Osteoblast (primary cell): ENCODE data around the gene SLC9A9. TPM values are rescaled to one million over a fixed set of nuclear protein-coding genes. Genes with fewer than 3 reads are reported as not detected.

Experiments used
- DNase-seq: peaks from one replicate; pipeline ENCODE4 v3.0.0; 2011; ENCODE audit warnings: low spot score, mixed read lengths; ENCODE audit not compliant: insufficient read length; ENCODE audit errors: missing footprints
- H2AFZ ChIP-seq: 2 replicates; pipeline ENCODE4 v1.6.0; 2011; ENCODE audit warnings: mild to moderate bottlenecking, low read length
- H3K27ac ChIP-seq: 2 replicates; pipeline ENCODE4 v1.5.1; 2011; ENCODE audit warnings: mild to moderate bottlenecking, low read depth, low read length, moderate library complexity
- H3K27me3 ChIP-seq: 2 replicates; pipeline ENCODE4 v1.6.0; 2012; ENCODE audit warnings: mild to moderate bottlenecking, control low read depth, inconsistent platforms, low read length, moderate library complexity; ENCODE audit not compliant: insufficient read depth
- H3K36me3 ChIP-seq: 2 replicates; pipeline ENCODE4 v1.5.1; 2011; ENCODE audit warnings: mild to moderate bottlenecking, low read length, control low read depth, moderate library complexity; ENCODE audit not compliant: insufficient read depth
- H3K4me1 ChIP-seq: 2 replicates; pipeline ENCODE4 v1.5.1; 2011; ENCODE audit warnings: mild to moderate bottlenecking, low read length, control low read depth, moderate library complexity; ENCODE audit not compliant: insufficient read depth
- H3K4me2 ChIP-seq: 2 replicates; pipeline ENCODE4 v1.6.0; 2011; ENCODE audit warnings: mild to moderate bottlenecking, low read length; ENCODE audit not compliant: insufficient read depth
- H3K4me3 ChIP-seq: fragments of 200-600 bp; sonication (generic); 3 replicates; pipeline ENCODE4 v1.5.1; 2012; ENCODE audit warnings: mild to moderate bottlenecking, low read length, inconsistent platforms; ENCODE audit not compliant: insufficient read depth
- H3K79me2 ChIP-seq: 2 replicates; pipeline ENCODE4 v1.6.0; 2012; ENCODE audit warnings: mild to moderate bottlenecking, low read length, control low read depth, inconsistent platforms; ENCODE audit not compliant: insufficient read depth
- H3K9me3 ChIP-seq: 2 replicates; pipeline ENCODE4 v1.5.1; 2011; ENCODE audit warnings: low read depth, low read length, control low read depth
- H4K20me1 ChIP-seq: 2 replicates; pipeline ENCODE4 v1.6.0; 2012; ENCODE audit warnings: mild to moderate bottlenecking, low read length, control low read depth; ENCODE audit not compliant: insufficient read depth
- CTCF ChIP-seq: IDR thresholded peaks from 2 replicates; pipeline ENCODE4 v1.5.1; 2011; ENCODE audit warnings: mild to moderate bottlenecking, low read depth, low read length, moderate library complexity; ENCODE audit errors: extremely low read depth
- total RNA-seq: library from RNA; depleted of rRNA; stranded (reverse); fragments of >200 nt; gene quantifications from 2 replicates; pipeline ENCODE4 v1.2.3, GENCODE V29; 2012

The SLC9A9 gene
- total RNA-seq, 1 donor, result 6.5 TPM

- no peak overlapping the region for H2AFZ ChIP-seq
- H3K9me3 ChIP-seq, result no peaks in the 10 kb centered on the region
- H3K4me1 ChIP-seq, result no peaks in the 10 kb centered on the region
- no peaks in the 10 kb centered on the region for H3K36me3 ChIP-seq
- no peak for DNase-seq
- H3K79me2 ChIP-seq, result no peaks in the 10 kb centered on the region
- H3K4me2 ChIP-seq, result no peak overlapping the region
- no peaks in the 10 kb centered on the region for H3K27me3 ChIP-seq
- H4K20me1 ChIP-seq, result no peaks in the 10 kb centered on the region
- H3K4me3 ChIP-seq, result no peak overlapping the region
- H3K27ac ChIP-seq, result no peak overlapping the region
- no peak for TF ChIP-seq CTCF
These were observed 194.8 kb downstream of the SLC9A9 start for GRCh38 chr3:143653493-143653892.

- no peak overlapping the region for H2AFZ ChIP-seq
These were observed 196.2 kb downstream of the SLC9A9 start for GRCh38 chr3:143652118-143652517.

GRCh38 chr3:143650827-143651226 is 197.4 kb downstream of the SLC9A9 start:
- no peaks in the 10 kb centered on the region for H4K20me1 ChIP-seq
- no peaks in the 10 kb centered on the region for H3K79me2 ChIP-seq
- no peaks in the 10 kb centered on the region for H3K4me1 ChIP-seq
- no peak overlapping the region for H3K4me2 ChIP-seq
- no peak for TF ChIP-seq CTCF
- H3K27ac ChIP-seq, result no peak overlapping the region
- H3K36me3 ChIP-seq, result no peaks in the 10 kb centered on the region
- no peak overlapping the region for H2AFZ ChIP-seq
- no peak for DNase-seq
- H3K27me3 ChIP-seq, result no peaks in the 10 kb centered on the region
- no peaks in the 10 kb centered on the region for H3K9me3 ChIP-seq
- no peak overlapping the region for H3K4me3 ChIP-seq

More at GRCh38 chr3:143652118-143652517, 196.2 kb downstream of the SLC9A9 start:
- no peaks in the 10 kb centered on the region for H3K4me1 ChIP-seq
- H3K27me3 ChIP-seq, result no peaks in the 10 kb centered on the region
- no peak for TF ChIP-seq CTCF
- no peak overlapping the region for H3K27ac ChIP-seq
- DNase-seq, result no peak
- no peaks in the 10 kb centered on the region for H3K79me2 ChIP-seq
- no peaks in the 10 kb centered on the region for H4K20me1 ChIP-seq
- H3K36me3 ChIP-seq, result no peaks in the 10 kb centered on the region
- H3K9me3 ChIP-seq, result no peaks in the 10 kb centered on the region
- H3K4me3 ChIP-seq, result no peak overlapping the region
- H3K4me2 ChIP-seq, result no peak overlapping the region

- Histone ChIP-seq H3K27ac (no peak overlapping the region), H3K4me3 (no peak overlapping the region), H3K4me1 (no peaks in the 10 kb centered on the region), H3K9me3 (no peaks in the 10 kb centered on the region), H3K4me2 (no peak overlapping the region), H2AFZ (no peak overlapping the region), H3K36me3 (no peaks in the 10 kb centered on the region), H3K27me3 (no peaks in the 10 kb centered on the region), H4K20me1 (no peaks in the 10 kb centered on the region), H3K79me2 (no peaks in the 10 kb centered on the region)
- no peak for DNase-seq
- no peak for TF ChIP-seq CTCF
These were observed 198.1 kb downstream of the SLC9A9 start for GRCh38 chr3:143650120-143650519.
